IPS-20b (cell line): Measurements from ENCODE around the gene ZNF384.

Experiments
- H3K27ac ChIP-seq: one replicate; pipeline ENCODE4 v1.5.1; 2013; ENCODE audit warnings: low read length
- H3K27me3 ChIP-seq: 2 replicates; pipeline ENCODE4 v1.6.1; 2013; ENCODE audit warnings: mild to moderate bottlenecking, low read length, inconsistent platforms; ENCODE audit not compliant: insufficient read depth
- H3K36me3 ChIP-seq: 2 replicates; pipeline ENCODE4 v1.6.1; 2013; ENCODE audit warnings: low read depth, mild to moderate bottlenecking, inconsistent platforms, low read length, moderate library complexity; ENCODE audit not compliant: insufficient read depth
- H3K4me1 ChIP-seq: 2 replicates; pipeline ENCODE4 v1.6.1; 2013; ENCODE audit warnings: mild to moderate bottlenecking, control low read depth, inconsistent platforms, low read length, moderate library complexity; ENCODE audit not compliant: insufficient read depth
- H3K4me3 ChIP-seq: 2 replicates; pipeline ENCODE4 v1.5.1; 2013; ENCODE audit warnings: mild to moderate bottlenecking, low read length, inconsistent platforms
- H3K9ac ChIP-seq: 2 replicates; pipeline ENCODE4 v1.6.1; 2013; ENCODE audit warnings: low read depth, mild to moderate bottlenecking, inconsistent platforms, low read length, moderate library complexity
- H3K9me3 ChIP-seq: 2 replicates; pipeline ENCODE4 v1.6.1; 2013; ENCODE audit warnings: mild to moderate bottlenecking, low read depth, low read length, inconsistent platforms; ENCODE audit not compliant: insufficient read depth

Gene ZNF384

DNA sequence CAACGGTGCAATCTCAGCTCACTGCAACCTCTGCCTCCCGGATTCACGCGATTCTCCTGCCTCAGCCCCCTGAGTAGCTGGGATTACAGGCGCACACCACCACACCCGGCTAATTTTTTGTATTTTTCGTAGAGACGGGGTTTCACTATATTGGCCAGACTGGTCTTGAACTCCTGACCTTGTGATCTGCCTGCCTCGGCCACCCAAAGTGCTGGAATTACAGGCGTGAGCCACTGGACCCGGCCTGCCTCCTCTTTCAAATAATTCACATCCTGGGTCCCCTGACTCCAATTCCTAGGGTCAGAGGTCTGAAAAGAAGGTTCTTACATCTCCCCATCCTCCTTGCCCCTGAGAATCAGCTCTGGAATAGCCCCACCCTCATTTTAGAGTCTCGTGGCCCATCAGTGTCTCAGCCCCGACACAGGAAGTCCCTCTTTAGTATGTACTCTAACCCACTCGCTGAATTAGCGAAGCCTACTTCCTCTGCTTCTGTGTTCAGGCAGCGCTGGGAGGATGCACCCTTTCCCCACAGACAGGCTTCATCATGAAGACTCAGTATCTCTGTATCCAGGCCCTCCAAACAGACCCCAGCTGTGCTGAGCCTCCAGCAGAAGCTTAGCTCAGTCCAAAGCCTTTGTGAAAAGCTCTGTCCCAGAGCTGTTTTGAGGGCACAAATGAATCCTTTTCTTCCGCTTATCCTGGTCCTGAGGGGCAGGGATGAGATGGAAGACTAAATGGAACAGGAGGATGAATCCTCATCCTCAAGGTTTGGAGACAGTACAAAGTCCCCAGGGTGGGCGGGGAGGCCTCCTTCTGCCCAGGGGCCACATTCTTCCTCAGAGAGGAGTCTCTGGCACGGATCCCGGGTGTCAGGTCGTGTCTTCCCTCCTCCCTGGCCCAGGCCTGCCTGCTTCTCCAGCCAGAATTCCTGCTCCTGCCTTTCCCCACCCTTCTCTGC, 56.9 kb downstream of the ZNF384 start:
- no peak overlapping the region for H3K27ac ChIP-seq
- H3K27me3 ChIP-seq: no peaks in the 10 kb centered on the region
- no peak overlapping the region for H3K9ac ChIP-seq
- H3K36me3 ChIP-seq: no peaks in the 10 kb centered on the region
- no peak overlapping the region for H3K4me3 ChIP-seq
- H3K4me1 ChIP-seq: 0 out of 2 replicates have a peak, but pooled peaks cover 2% of the 10 kb centered on the region
- no peaks in the 10 kb centered on the region for H3K9me3 ChIP-seq

DNA sequence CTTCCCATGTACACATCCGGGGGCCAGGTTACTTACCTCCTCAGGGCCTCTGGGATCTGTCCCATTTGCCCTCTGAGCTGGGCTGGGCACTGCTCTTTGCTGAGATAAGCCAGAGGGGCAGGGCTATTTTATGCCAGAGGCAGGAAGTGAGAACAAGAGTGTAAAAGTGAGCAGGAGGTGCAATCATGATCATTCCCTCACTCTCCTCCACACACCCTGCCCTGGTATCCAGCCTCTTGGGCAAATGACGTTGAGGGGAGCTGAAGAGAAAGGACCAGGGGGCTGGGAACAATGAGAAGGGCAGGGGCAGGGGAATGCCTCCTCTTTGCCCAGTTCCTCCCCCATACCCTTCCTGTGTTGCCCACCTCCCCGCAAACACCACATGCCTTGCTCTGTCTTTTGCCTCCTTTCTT, 57.6 kb downstream of the ZNF384 start:
- Histone ChIP-seq H3K9me3 (no peaks in the 10 kb centered on the region), H3K9ac (no peak overlapping the region), H3K27ac (no peak overlapping the region), H3K27me3 (no peaks in the 10 kb centered on the region), H3K4me3 (no peak overlapping the region), H3K36me3 (no peaks in the 10 kb centered on the region), H3K4me1 (0 out of 2 replicates have a peak, but pooled peaks cover 2% of the 10 kb centered on the region)

DNA sequence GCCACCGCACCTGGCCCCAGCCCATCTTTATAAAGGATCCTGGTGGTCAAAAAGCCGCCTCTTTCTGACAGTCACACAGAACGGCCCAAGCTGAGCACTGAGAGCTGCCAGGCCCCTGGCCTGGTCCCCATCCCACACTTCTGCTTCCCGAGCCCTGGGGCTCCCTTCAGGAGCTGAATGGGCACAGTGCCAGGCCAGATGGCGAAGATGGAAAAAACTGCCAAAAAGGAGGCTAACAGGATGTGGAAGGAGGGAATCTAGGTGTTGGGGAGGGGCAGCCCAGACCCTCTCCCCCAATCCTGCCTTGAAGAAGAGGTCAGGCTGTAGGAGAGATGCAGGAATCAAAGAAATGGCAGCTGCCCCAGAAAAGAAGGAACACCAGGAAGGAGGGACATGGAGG, 58.4 kb downstream of the ZNF384 start:
- Histone ChIP-seq H3K9ac (no peak overlapping the region), H3K27ac (no peak overlapping the region), H3K27me3 (no peaks in the 10 kb centered on the region), H3K36me3 (no peaks in the 10 kb centered on the region), H3K4me1 (0 out of 2 replicates have a peak, but pooled peaks cover 2% of the 10 kb centered on the region), H3K9me3 (no peaks in the 10 kb centered on the region), H3K4me3 (no peak overlapping the region)

DNA sequence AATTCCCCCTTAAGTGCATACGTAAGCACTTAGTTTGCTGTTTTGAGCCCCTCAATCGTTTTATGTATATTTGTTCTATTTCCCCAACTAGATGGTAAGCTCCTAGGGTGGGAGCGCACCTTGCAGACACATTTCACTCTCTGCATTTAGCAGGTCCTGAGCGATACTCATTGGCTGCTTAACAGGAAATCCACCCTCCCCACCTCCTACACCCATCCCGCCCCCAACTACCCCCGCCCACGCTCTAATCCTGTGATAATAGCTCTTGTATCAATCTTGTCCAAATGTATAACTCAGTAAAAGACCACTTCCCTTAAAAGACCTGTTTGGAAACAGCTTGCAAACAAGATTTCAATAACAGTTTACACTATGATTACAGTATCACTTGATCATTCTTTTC, 61.6 kb downstream of the ZNF384 start:
- H3K4me3 ChIP-seq: no peak overlapping the region
- H3K4me1 ChIP-seq: no peaks in the 10 kb centered on the region
- H3K9me3 ChIP-seq: no peaks in the 10 kb centered on the region
- H3K27me3 ChIP-seq: no peaks in the 10 kb centered on the region
- no peak overlapping the region for H3K9ac ChIP-seq
- no peak overlapping the region for H3K27ac ChIP-seq
- H3K36me3 ChIP-seq: no peaks in the 10 kb centered on the region

DNA sequence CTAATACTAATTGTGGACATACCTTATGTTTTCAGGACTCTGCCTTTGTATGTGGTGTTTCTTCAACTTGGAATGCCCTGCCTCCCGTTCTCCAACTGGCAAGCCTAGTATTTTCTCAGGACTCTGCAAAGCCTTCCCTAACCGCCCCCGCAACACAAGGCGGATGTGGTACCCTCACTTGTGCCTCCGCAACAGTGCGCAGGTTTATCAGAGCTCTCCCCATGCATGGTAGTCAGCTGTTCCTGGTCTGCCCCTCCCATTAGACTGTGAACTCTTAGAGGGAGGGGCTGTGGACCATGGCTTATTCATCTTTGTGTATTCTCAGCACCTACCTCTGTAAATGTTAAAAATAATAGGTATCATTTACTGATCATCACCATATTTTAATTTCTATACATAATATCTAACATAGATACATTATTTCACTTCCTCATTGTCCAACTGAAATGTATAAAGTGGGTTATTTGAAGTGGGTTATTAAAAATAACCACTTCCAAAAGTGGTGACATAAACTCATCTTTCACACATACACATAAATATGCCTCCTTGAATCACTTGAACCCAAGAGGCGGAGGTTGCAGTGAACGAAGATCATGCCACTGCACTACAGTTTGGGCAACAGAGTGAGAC, 62.4 kb downstream of the ZNF384 start:
- no peak overlapping the region for H3K4me3 ChIP-seq
- no peaks in the 10 kb centered on the region for H3K4me1 ChIP-seq

DNA sequence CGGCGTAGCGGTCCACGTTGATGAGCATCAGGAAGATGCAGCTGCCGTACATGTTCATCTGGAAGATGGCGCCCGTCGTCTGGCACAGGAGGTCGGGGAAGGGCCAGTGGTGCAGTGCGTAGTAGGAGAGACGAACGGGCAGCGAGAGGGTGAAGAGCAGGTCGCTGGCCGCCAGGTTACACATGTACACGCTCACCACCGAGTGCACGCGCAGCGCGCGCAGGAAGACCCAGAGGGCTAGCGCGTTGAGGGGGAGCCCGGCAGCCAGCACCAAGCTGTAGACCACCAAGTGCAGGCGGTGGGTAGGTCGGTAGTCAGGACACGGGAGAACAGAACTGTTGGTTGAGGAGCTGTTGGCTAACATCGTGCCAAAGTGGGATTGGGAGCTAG, 68.3 kb downstream of the ZNF384 start:
- Histone ChIP-seq H3K9me3 (no peaks in the 10 kb centered on the region), H3K27me3 (peaks cover 32% of the 10 kb centered on the region), H3K4me3 (no peak overlapping the region), H3K36me3 (no peaks in the 10 kb centered on the region), H3K9ac (no peak overlapping the region), H3K27ac (no peak overlapping the region), H3K4me1 (no peaks in the 10 kb centered on the region)

More for the DNA sequence above, 62.4 kb downstream of the ZNF384 start:
- H3K36me3 ChIP-seq: no peaks in the 10 kb centered on the region
- H3K27me3 ChIP-seq: no peaks in the 10 kb centered on the region
- H3K9me3 ChIP-seq: no peaks in the 10 kb centered on the region
- H3K9ac ChIP-seq: no peak overlapping the region
- no peak overlapping the region for H3K27ac ChIP-seq

DNA sequence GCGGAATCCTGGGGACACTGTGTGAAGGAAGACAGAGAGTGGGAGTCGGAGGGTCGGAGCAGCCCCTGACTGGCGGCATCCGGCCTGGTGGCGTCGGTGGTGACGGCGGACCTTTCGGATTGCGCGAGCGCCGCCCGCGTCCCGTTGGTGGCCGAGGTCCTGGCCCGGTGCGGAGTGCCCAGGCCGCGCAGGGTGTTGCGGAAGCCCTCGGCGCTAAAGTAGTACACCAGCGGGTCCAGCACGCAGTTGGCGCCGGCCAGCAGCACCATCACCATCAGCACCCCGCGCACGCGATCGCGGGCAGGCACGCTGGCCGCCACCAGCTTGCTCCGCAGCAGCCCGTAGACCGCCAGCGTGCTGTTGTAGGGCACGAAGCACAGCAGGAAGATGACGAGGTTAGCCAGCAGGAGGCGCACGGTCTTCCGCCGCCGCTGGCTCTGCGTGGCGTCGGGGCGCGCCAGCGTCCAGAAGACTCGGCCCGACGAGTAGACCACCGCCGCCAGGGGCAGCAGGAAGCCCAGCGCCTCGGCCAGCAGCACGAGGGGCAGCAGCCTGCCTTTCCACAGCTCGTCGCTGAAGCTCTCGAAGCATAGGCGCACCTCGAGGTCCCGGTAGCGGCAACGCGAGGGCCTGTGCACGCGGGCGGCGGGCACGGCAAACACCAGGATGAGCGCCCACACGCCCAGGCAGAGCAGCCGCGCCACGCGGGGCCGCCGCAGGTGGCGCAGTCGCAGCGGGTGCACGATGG, 68.9 kb downstream of the ZNF384 start:
- Histone ChIP-seq H3K9ac (no peak overlapping the region; the same call in 1 of the 2 replicates), H3K4me1 (no peaks in the 10 kb centered on the region), H3K9me3 (no peaks in the 10 kb centered on the region), H3K27ac (no peak overlapping the region), H3K4me3 (peak overlapping the region; percentile 34; the same call in 1 of the 2 replicates), H3K36me3 (no peaks in the 10 kb centered on the region), H3K27me3 (peaks cover 32% of the 10 kb centered on the region)

DNA sequence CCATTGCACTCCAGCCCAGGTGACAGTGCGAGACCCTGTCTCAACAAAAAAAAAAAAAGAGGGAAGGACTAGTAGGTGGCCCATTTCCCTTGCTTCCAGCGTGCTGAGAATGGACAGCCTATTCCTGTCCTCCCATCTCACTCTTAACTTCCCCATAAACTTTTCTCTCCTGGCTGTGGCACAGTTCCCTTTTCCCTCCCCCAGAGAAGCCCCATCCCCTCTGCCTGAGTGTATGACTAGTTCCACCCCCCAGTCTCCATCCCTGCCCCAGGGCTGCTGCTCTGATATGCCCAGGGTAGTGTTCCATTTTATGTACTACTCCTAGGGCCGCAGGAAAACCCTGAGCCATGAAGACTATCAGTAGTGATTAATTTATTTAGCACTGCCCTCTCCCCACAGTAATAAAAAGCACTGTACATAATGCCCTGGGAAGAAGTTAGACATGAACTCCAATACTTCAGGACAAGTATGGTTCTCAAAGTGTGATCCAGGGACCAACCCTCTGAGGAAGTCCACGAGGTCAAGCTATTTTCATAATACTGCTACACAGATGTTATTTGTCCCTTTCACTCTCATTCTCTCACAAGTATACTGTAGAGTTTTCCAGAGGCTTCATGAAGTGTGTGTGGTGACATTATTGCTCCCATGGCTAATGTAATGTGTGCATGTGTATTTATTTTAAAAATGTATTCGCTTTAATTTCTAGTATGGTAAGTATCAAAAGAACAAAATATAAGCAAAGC, 70.5 kb downstream of the ZNF384 start:
- peaks cover 32% of the 10 kb centered on the region for H3K27me3 ChIP-seq
- no peak overlapping the region for H3K27ac ChIP-seq
- H3K4me3 ChIP-seq: no peak overlapping the region
- H3K9ac ChIP-seq: no peak overlapping the region
- no peaks in the 10 kb centered on the region for H3K9me3 ChIP-seq
- H3K4me1 ChIP-seq: no peaks in the 10 kb centered on the region; the same call in 1 of the 2 replicates
- H3K36me3 ChIP-seq: no peaks in the 10 kb centered on the region
